SU-DHL-6 (cell line): ENCODE measurements around the gene CNBP.
A peak's percentile ranks its signal among the peaks of the same experiment; 100 is the strongest.

Source experiments
- H2AFZ ChIP-seq: fragments of 200-600 bp; sonication (generic); 2 replicates; pipeline ENCODE4 v1.6.1; 2014; ENCODE audit warnings: low read depth, mild to moderate bottlenecking, moderate library complexity, mixed read lengths, antibody characterized with exemption, low read length; ENCODE audit not compliant: severe bottlenecking
- H3F3A ChIP-seq: fragments of 200-600 bp; shearing (Covaris generic); 2 replicates; pipeline ENCODE4 v1.6.0; 2016; ENCODE audit warnings: antibody characterized with exemption, mild to moderate bottlenecking; ENCODE audit not compliant: insufficient read depth
- H3K27ac ChIP-seq: fragments of 200-600 bp; sonication (generic); 2 replicates; pipeline ENCODE4 v1.5.1; 2016; ENCODE audit warnings: low read depth, mild to moderate bottlenecking, low read length, moderate library complexity, mixed read lengths
- H3K27me3 ChIP-seq: fragments of 200-600 bp; sonication (generic), shearing (Covaris generic); 2 replicates; pipeline ENCODE4 v1.6.0; 2014; ENCODE audit warnings: mild to moderate bottlenecking, low read length
- H3K36me3 ChIP-seq: fragments of 200-600 bp; sonication (generic); 2 replicates; pipeline ENCODE4 v1.6.1; 2014; ENCODE audit warnings: mild to moderate bottlenecking, low read length, mixed read lengths
- H3K4me2 ChIP-seq: fragments of 300-600, 200-600 bp; shearing (Covaris generic), sonication (generic); 2 replicates; pipeline ENCODE4 v1.6.0; 2014; ENCODE audit warnings: low read length, low read depth, mild to moderate bottlenecking; ENCODE audit not compliant: poor library complexity, severe bottlenecking
- H3K4me3 ChIP-seq: fragments of 200-600 bp; sonication (generic); 2 replicates; pipeline ENCODE4 v1.5.1; 2014; ENCODE audit warnings: antibody characterized with exemption, low read length, mild to moderate bottlenecking, mixed read lengths; ENCODE audit not compliant: insufficient read depth, poor library complexity, severe bottlenecking
- H3K79me2 ChIP-seq: fragments of 200-600 bp; sonication (generic); 2 replicates; pipeline ENCODE4 v1.6.1; 2014; ENCODE audit warnings: mild to moderate bottlenecking, low read length, moderate library complexity; ENCODE audit not compliant: insufficient read depth
- H3K9ac ChIP-seq: fragments of 200-600 bp; sonication (generic); 2 replicates; pipeline ENCODE4 v1.7.0; 2014; ENCODE audit warnings: mild to moderate bottlenecking, low read length
- H3K9me2 ChIP-seq: fragments of 200-600 bp; sonication (generic); replicated peaks from 2 replicates; pipeline ENCODE4 v1.6.1; 2014; ENCODE audit warnings: low read length; ENCODE audit not compliant: insufficient read depth
- H3K9me3 ChIP-seq: fragments of 200-600 bp; sonication (generic); 2 replicates; pipeline ENCODE4 v1.6.1; 2014; ENCODE audit warnings: low read length, mixed read lengths; ENCODE audit not compliant: insufficient read depth
- H4K20me1 ChIP-seq: fragments of 200-600 bp; sonication (generic); 2 replicates; pipeline ENCODE4 v1.6.1; 2014; ENCODE audit warnings: low read depth, mild to moderate bottlenecking, antibody characterized with exemption, low read length, moderate library complexity, mixed read lengths
- EZH2phosphoT487 ChIP-seq: fragments of 200-600 bp; sonication (generic), shearing (Covaris generic); conservative IDR thresholded peaks from 2 replicates; pipeline ENCODE4 v1.6.1; 2018; ENCODE audit warnings: mild to moderate bottlenecking, antibody characterized with exemption, low read length, moderate library complexity, mixed read lengths
- TF ChIP-seq, protein P1 (sequence below): fragments of 200-600 bp; sonication (generic); IDR thresholded peaks from one replicate; pipeline ENCODE4 v1.5.1; 2017; ENCODE audit warnings: antibody characterized with exemption, mild to moderate bottlenecking, low read length, moderate library complexity; ENCODE audit not compliant: insufficient read depth, poor library complexity, severe bottlenecking

CNBP gene

DNA sequence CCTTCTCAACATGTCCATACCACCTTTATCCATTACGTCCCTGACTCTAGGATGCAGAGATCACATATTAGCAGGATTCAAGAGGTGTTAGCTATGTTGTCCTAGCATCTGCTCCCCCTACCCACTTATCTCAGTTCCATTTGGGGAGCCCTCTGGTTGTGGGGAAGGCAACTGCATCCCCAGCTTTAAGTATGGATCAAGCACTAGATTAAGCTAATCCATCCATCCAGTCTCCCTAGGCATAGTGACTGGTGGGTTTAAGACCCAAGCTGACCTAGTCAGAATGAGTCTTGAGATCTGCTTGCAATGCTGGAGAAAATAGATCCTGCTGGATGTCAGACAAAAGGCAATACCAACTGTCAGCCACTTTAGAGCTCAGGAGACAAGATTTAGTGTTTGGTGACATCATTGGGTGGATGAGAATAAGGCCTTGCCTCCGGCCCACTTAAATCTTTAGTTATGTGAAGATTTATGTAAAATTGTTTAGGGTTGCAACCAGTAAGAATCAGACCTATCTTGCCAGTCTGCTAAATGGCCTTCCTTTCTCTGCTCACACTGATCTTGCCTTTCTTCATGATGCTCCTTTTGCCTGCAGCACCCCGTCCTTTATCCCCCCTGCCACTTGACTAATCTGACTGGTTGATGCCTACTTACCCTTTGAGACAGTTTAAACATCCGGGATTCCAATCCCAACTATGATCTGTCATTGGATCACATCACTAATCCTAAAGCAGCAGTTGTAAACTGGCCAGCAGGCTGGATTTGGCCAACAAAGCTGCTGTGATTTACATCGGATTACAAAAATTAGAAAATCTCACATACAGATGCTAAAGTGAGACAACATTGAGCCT, 20.7 kb downstream of the CNBP start:
- Histone ChIP-seq H3K4me3 (no peak overlapping the region), H3K9me3 (no peaks in the 10 kb centered on the region), H3K27me3 (no peaks in the 10 kb centered on the region), H3K79me2 (peaks cover 23% of the 10 kb centered on the region), H3K27ac (peak overlapping the region; percentile 37; the same call in 1 of the 2 replicates), H3K9me2 (no peaks in the 10 kb centered on the region), H2AFZ (no peak overlapping the region), H3K9ac (no peak overlapping the region), H3F3A (peaks cover 55% of the 10 kb centered on the region), H4K20me1 (0 out of 2 replicates have a peak, but pooled peaks cover 7% of the 10 kb centered on the region), H3K4me2 (peak overlapping the region; percentile 91), H3K36me3 (peaks cover 21% of the 10 kb centered on the region; the same call in 1 of the 2 replicates)
- TF ChIP-seq, protein P1, sequence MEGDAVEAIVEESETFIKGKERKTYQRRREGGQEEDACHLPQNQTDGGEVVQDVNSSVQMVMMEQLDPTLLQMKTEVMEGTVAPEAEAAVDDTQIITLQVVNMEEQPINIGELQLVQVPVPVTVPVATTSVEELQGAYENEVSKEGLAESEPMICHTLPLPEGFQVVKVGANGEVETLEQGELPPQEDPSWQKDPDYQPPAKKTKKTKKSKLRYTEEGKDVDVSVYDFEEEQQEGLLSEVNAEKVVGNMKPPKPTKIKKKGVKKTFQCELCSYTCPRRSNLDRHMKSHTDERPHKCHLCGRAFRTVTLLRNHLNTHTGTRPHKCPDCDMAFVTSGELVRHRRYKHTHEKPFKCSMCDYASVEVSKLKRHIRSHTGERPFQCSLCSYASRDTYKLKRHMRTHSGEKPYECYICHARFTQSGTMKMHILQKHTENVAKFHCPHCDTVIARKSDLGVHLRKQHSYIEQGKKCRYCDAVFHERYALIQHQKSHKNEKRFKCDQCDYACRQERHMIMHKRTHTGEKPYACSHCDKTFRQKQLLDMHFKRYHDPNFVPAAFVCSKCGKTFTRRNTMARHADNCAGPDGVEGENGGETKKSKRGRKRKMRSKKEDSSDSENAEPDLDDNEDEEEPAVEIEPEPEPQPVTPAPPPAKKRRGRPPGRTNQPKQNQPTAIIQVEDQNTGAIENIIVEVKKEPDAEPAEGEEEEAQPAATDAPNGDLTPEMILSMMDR, result peak; percentile 16
- TF ChIP-seq EZH2phosphoT487, result no peak

DNA sequence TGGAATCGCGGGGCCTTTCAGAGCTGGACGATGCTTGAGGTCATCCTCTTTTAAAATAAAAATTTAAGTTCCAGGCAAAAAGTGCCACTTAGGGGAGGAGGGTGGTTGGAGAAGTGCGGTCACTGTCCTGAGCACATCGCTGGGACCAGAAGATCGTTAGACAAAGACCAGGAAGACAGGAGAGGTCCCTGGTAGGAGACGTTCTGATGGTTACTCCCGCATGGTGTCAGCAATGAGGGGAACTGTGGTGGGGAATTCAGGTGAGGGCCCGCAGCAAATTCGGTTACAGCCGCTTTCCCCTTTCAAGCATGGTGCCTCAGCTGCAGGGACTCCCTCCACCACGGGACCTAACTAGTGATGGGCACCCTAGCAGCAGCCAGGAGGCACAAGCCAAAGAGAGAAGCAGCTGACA, 21.8 kb downstream of the CNBP start:
- TF ChIP-seq, protein P1, result peak; percentile 3
- TF ChIP-seq EZH2phosphoT487, result no peak
- no peaks in the 10 kb centered on the region for H3K27me3 ChIP-seq
- H3K27ac ChIP-seq, result peak overlapping the region; percentile 98
- peak overlapping the region; percentile 69 for H3K9ac ChIP-seq
- no peaks in the 10 kb centered on the region for H4K20me1 ChIP-seq
- peak overlapping the region; percentile 95 for H3K4me3 ChIP-seq
- H3K9me3 ChIP-seq, result no peaks in the 10 kb centered on the region
- peaks cover 23% of the 10 kb centered on the region for H3K79me2 ChIP-seq
- H3F3A ChIP-seq, result peaks cover 44% of the 10 kb centered on the region
- H3K36me3 ChIP-seq, result peaks cover 13% of the 10 kb centered on the region; the same call in 1 of the 2 replicates
- H3K9me2 ChIP-seq, result no peaks in the 10 kb centered on the region
- peak overlapping the region; percentile 74 for H2AFZ ChIP-seq
- peak overlapping the region; percentile 91 for H3K4me2 ChIP-seq

DNA sequence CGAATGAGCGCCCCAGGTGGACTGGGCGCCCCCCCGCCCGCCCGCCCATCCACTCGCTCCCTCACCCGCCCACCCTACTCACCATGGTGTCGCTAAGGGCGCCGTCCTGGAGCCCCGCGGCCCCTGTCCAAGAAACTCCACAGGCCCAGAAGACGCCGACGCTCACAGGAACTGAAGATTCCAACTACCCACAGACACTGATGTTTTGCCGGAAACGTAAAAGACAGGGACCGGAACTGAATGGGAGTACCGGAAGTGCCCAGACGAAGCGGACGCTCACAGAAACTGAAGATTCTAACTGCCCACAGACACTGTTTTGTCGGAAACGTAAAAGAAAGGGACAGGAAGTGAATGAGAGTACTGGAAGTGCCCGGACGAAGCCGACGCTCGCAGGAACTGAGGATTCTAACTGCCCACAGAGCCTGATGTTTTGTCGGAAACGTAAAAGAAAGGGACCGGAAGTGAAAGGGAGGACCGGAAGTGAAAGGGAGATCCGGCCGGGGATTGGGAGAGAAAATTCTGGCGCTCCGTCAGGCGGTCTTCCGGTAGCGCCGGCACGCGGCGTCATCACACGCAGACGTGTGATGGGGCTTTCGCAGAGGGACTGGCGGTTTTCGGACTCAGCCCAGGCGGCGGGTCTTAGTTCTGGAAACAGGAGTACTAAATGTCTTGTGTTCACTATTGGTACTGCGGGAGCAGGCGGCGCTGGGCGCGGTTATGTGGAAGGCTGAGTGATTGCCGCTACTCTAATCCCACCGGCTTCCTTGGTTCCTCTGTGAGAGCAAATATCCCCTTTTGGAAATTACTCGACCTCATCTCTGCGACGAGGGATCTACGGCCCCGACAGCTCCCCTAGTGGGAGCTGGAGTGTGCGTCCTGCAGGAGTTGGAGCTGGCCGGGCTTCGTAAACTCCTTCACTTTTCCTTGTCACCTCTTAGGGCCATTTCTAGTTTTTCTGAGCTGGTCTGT, 22.5 kb downstream of the CNBP start, which contains the start of gene ISY1:
Gene ISY1 (minus strand): TSS at position 173 of the 969 bp plus-strand sequence. CDS start 88 bp downstream, at position 85.
- H4K20me1 ChIP-seq, result no peaks in the 10 kb centered on the region
- H3K79me2 ChIP-seq, result peaks cover 23% of the 10 kb centered on the region
- no peak for TF ChIP-seq EZH2phosphoT487
- TF ChIP-seq, protein P1, result peak; percentile 64
- no peaks in the 10 kb centered on the region for H3K27me3 ChIP-seq
- H3K27ac ChIP-seq, result peak within 1 kb of the TSS; percentile 98
- peak within 1 kb of the TSS; percentile 95 for H3K4me3 ChIP-seq
- no peaks in the 10 kb centered on the region for H3K9me3 ChIP-seq
- peak within 1 kb of the TSS; percentile 74 for H2AFZ ChIP-seq
- peaks cover 38% of the 10 kb centered on the region for H3F3A ChIP-seq
- peaks cover 16% of the 10 kb centered on the region; the same call in 1 of the 2 replicates for H3K36me3 ChIP-seq
- H3K9me2 ChIP-seq, result no peaks in the 10 kb centered on the region
- H3K9ac ChIP-seq, result peak within 1 kb of the TSS; percentile 69
- peak within 1 kb of the TSS; percentile 91 for H3K4me2 ChIP-seq
